Left colon (tissue), 2 donors: ENCODE measurements around the gene KIF19. TPM values are rescaled to one million over a fixed set of nuclear protein-coding genes. Genes with fewer than 3 reads are reported as not detected.
A peak's percentile ranks its signal among the peaks of the same experiment; 100 is the strongest.

Experiments used
- ATAC-seq: fragments of 200-7000 bp; cut with Tn5 transposase; one replicate; pipeline ENCODE4 v1.9.1; 2020; ENCODE audit warnings: mild to moderate bottlenecking, moderate library complexity
- DNase-seq, 2 donors: peaks; one replicate each; pipeline ENCODE4 v3.0.0-alpha.2; 2020
- intact Hi-C, 2 donors: fragments of 100-400 bp; cut with DNase I in 1 of 2; cut with micrococcal nuclease in 1 of 2; formaldehyde crosslinking; loops; one replicate each; pipeline versions ENCODE4 v1.11.2 to v1.14.0; 2022; cut with DNase I, micrococcal nuclease
- total RNA-seq, 2 donors: library from RNA; stranded (reverse); fragmentation: NEBNext Ultra II Directional; extraction: Animal tissue kit (Norgen Biotek cat#: 25700); gene quantifications; one replicate each; pipeline ENCODE4 v1.2.1, GENCODE V29; 2021
- donor health status: DM: no; HTN: no; CAD: no.
- donor health status: DM: yes; HTN: yes; CAD: no.

KIF19 gene
- total RNA-seq, 2 donors from 2014 or later = 2.1 to 3.5 TPM

DNA sequence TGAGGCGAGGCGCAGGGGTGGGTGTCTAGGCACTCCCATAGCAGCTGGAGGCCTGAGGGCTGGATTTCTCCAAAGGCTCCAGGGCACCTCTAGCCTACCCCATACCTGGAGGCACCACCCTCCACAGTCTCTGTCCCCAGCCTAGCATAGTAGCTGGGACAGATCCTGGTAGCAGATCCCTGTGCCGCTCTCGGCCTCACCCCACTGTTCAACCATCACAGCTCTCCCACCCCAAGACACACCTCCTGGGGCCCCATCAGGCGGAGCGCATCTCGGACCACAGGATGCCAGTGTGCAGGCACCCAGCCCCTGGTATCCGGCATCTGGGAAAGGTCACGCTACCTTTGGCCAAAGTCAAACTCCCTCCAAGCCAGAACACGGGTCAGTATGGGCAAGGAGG, 28.5 kb downstream of the KIF19 start:
- ATAC-seq (peak; percentile 11), DNase-seq (no peak)
- intact Hi-C loops = loop anchor here in 1 of 2 donors (10.0 kb wide), 1 partner anchor 50 kb away; no protein-coding TSS in a partner anchor

- DNase-seq (no peak), ATAC-seq (no peak)
- intact Hi-C loops = loop anchor here in 1 of 2 donors (10.0 kb wide), 1 partner anchor 50 kb away; no protein-coding TSS in a partner anchor
These were observed 29.0 kb downstream of the KIF19 start for GRCh38 chr17:74355065-74355464.

- ATAC-seq (peak; percentile 62), DNase-seq (peak in 1 of 2 donors; percentile 31)
- intact Hi-C loops = loop anchor here in 1 of 2 donors (10.0 kb wide), 1 partner anchor 52 kb away; no protein-coding TSS in a partner anchor
These were observed 30.8 kb downstream of the KIF19 start for GRCh38 chr17:74356646-74357465.

- intact Hi-C loops = loop anchor here in 1 of 2 donors (10.0 kb wide), 1 partner anchor 53 kb away; no protein-coding TSS in a partner anchor
- ATAC-seq (no peak), DNase-seq (no peak)
These were observed 31.4 kb downstream of the KIF19 start for GRCh38 chr17:74357466-74357809.

DNA sequence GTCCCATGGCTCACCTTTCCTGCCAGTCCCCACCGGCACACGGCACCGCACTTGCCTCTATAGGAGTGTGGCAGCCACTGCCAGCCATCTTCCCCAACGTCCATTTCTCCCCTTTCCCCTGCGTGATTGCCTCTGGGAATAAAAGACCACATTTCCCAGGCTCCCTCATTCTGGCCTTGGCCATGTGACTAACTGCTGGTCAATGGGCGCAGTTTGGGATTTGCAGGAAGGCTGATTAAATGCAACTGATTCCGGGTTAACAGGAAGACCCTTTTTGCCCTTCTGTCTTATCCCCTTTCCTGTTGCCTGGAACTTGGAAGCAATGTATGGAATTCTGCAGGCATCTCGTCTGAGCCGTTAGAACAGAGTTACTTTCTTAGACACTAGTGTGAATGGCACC, 32.7 kb downstream of the KIF19 start:
- intact Hi-C loops = loop anchor here in 1 of 2 donors (10.0 kb wide), 1 partner anchor 54 kb away; no protein-coding TSS in a partner anchor
- ATAC-seq (no peak), DNase-seq (no peak)

DNA sequence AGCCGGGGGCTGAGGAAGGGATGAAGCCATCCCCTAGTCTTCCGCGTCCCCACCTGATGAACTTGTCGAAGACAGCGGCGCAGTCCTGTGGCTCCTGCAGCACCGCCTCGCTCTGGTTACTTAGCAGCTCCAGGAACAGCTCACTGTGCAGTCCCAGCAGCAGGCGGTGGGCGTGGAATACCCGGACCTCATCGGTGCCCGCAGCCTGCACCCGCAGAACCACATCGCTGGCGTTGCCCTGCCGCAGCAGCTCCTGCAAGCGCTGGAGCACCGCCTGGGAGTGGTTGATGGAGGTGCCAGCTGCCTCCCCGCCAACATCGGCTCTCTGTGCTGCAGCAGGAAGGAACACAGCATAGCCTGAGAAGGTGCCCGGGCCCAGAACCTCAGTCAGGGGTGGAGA, 33.9 kb downstream of the KIF19 start:
- ATAC-seq = no peak
- intact Hi-C loops = loop anchor here in 1 of 2 donors (10.0 kb wide), 1 partner anchor 55 kb away; no protein-coding TSS in a partner anchor
- no peak for DNase-seq

GRCh38 chr17:74360899-74361229, 34.8 kb downstream of the KIF19 start:
- DNase-seq (no peak), ATAC-seq (no peak)
- intact Hi-C loops = no loop called here

DNA sequence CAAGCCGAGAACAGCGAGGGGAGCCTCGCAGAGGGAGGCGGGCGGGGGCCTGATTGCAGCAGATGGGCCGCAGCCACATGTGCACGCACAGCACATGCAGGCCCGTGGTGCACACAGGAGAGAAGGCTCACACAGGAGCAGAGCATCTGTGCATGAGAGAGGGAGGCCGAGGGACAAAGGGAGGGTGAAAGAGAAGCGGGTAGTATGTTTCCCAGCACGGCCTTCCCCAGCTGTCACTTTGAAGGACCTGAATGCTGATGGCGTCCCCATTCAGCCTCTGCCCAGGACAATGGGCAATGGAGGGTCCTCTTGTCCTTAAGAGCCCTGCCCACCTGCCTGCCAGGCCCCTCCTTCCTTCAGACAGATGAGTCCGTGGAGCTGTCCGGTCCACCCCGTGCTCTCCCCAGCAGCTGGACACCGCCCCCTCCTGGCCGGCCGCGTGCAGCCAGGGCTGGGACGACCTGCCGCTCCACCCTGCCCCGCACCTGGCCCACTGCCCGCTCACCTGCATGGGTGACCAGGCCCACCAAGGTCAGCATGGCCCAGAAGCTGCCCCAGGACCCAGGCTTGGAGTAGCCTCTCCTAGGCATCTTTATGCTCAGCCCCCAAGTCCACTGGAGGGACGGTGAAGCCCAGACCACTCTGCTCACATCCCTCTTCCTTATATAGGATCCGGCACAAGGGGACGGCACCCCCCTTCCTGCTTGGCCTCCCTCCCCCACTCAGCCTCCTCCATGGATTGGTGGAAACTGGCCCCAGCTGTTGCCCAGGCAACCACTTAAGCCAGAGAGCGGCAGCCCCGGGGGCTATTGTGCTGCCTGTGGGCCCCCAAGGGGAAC, 35.4 kb downstream of the KIF19 start, which contains the start of gene BTBD17:
Gene BTBD17 (minus strand): TSS at position 639 of the 839 bp plus-strand sequence. CDS start 49 bp downstream, at position 590.
- DNase-seq (peak in 1 of 2 donors; percentile 63), ATAC-seq (peak; percentile 80)
- intact Hi-C loops = no loop called here

- no peak for DNase-seq
- intact Hi-C loops = no loop called here
These were observed 36.0 kb downstream of the KIF19 start for GRCh38 chr17:74362069-74362405.

GRCh38 chr17:74362810-74363498, 36.9 kb downstream of the KIF19 start:
- DNase-seq (no peak), ATAC-seq (no peak)
- intact Hi-C loops = no loop called here

More at GRCh38 chr17:74362069-74362405, 36.0 kb downstream of the KIF19 start:
- no peak for ATAC-seq

DNA sequence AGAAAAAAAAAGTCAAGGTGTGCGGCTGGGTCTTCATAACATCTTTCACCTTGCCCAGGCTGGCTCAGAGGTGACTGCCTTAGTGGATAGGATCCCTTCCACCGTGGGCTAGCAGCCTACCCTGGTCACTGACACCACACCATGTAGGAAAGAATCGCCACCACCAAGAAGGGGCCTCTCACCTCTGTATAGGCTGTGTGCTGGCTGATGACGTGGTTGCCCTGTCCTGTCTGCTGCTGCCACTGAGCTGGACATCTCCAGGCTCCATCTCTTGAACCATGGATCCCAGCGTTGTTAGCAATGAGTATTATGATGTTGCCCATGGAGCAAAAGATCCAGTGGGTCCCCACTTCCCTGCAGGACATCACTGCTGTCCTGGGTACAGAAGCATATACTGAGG, 41.2 kb downstream of the KIF19 start, which contains the start of gene GPR142:
Gene GPR142 (plus strand): TSS at position 301 of the 400 bp plus-strand sequence. CDS start 2,035 bp downstream, outside the sequence.
- ATAC-seq (no peak), DNase-seq (no peak)
- intact Hi-C loops = no loop called here

- ATAC-seq = peak; percentile 84
- intact Hi-C loops = no loop called here
- DNase-seq = peak; percentile 63 to 82
These were observed 42.5 kb downstream of the KIF19 start for GRCh38 chr17:74368341-74369081.

GRCh38 chr17:74369221-74369620, 43.2 kb downstream of the KIF19 start:
- DNase-seq = peak; percentile 50 to 72
- ATAC-seq = peak; percentile 43
- intact Hi-C loops = no loop called here

- DNase-seq (no peak), ATAC-seq (no peak)
- intact Hi-C loops = no loop called here
These were observed 43.9 kb downstream of the KIF19 start for GRCh38 chr17:74369665-74370490.

DNA sequence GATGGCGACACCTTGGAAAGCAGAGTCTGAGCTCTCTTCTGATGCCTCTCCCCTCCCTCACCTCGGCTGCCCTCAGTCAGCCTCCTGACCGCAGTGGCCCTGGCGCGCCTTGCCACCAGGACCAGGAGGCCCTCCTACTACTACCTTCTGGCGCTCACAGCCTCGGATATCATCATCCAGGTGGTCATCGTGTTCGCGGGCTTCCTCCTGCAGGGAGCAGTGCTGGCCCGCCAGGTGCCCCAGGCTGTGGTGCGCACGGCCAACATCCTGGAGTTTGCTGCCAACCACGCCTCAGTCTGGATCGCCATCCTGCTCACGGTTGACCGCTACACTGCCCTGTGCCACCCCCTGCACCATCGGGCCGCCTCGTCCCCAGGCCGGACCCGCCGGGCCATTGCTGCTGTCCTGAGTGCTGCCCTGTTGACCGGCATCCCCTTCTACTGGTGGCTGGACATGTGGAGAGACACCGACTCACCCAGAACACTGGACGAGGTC, 45.7 kb downstream of the KIF19 start:
- ATAC-seq (no peak), DNase-seq (no peak)
- intact Hi-C loops = no loop called here

- intact Hi-C loops = no loop called here
- ATAC-seq (no peak), DNase-seq (no peak)
These were observed 46.4 kb downstream of the KIF19 start for GRCh38 chr17:74372426-74372825.
